AG08396 (cell line): ENCODE results near the gene CCL15.
A peak's percentile ranks its signal among the peaks of the same experiment; 100 is the strongest.
"Not testable (repeated sequence)": the region's sequence is repeated elsewhere in the genome, so short reads cannot be mapped to it uniquely, and the experiment has no call there.

Experiments used
- DNase-seq: peaks from one replicate; pipeline ENCODE4 v3.0.0; 2012; ENCODE audit warnings: low spot score, mixed read lengths

CCL15 gene, protein sequence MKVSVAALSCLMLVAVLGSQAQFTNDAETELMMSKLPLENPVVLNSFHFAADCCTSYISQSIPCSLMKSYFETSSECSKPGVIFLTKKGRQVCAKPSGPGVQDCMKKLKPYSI

DNA sequence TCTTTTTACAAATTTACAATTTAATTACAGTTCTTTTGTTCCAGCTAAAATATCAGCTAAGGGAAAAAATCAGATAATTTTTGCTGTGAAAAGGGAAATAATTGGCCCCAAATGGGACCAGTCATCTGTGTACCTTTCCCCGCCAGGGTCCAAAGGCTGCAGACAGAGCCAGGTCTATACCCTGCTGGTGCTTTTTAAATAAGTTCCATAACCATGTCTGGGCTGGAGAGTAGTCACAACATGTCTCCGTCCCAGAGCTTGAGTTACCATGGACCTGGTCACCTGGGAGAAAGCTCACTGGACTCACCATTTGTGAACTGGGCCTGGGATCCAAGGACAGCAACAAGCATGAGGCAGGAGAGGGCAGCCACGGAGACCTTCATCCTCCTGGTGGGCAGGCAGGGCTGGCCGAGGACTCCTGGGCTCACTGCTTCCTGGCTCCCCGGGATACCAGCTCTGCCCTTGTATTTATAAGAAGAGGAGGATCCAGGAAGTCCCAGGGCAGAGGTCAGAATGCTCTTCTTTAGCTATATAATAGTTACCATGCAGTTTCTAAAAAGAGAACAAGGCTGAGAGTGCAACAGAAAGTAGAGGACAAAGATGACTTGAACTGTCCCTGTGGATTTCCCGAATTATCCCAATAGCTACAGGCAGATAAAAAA, at the start of gene CCL15:
TSS of gene CCL15 (minus strand) at position 444 of the 662 bp plus-strand sequence. CDS start at position 383, 61 bp downstream.
- DNase-seq, result no peak

DNA sequence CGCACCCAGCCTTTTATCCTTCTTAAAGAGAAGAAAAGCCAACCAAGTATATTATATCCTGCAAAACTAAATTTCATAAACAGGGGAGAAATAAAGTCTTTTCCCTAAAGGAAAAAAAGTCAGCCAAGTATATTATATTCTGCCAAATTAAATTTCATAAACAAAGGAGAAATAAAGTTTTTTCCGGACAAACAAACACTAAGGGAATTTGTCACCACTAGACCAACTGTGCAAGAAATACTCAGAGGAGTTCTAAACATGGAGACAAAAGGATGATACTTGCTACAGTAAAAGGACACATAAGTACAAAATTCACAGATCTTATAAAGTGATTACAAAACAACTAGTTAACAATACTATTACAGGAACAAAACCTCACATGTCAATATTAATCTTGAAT, 48.3 kb upstream of the CCL15 start:
- DNase-seq, result no peak

DNA sequence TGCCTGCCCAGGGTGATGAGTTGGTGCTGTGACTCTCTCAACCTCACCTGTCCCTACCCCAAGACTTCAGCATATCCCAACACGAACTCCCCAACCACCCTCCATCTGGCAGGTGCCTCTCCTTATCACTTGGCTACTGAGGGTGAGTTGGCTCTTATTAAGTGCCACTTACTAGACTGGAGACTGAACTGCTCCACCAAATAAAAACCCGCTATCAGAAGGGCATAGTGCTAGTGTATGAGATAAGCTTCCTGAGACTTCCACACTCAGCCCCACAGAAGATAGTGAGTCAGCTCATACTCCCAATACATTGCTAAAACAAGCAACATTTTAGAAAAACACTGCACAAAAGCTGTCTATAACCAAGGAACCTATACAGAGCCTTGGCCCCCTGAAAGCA, 46.7 kb upstream of the CCL15 start:
- DNase-seq, result no peak

DNA sequence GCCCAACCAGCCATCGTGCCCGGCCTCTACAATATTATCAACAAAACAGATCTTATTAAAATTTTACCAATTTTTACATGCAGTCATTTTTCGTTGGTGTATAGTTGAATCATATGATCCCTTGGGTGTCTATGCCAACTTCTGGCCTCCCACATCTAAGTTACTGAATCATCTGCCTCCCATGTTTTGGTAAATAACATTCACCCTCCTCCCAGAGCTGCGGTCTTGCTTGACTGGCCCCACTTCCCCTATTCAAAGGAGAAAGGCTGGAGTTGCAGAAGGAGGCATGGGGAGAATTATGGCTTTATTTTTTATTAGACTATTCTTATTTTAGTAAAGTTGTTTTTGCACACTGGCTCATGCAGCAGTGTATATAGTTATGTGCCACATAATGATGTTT, 34.9 kb upstream of the CCL15 start:
- no peak for DNase-seq

DNA sequence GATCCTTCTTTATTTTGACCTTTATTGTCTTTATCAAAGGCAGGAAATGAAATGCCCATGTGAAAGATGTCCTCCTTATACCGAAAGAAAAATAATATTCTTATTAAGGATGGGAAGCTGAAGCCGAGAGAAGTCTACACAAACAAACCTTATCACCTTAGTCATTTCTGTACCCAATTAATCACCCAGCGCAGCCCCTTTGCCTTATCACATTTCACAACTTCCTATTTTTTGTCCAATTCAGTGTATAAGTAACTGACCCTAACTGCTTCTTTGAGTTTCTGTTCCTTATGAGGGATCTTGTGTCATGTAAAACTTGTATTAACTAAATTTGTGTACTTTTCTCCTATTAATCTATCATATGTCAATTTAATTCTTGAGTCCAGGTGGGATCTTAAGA, 32.8 kb upstream of the CCL15 start:
- DNase-seq, result no peak

DNA sequence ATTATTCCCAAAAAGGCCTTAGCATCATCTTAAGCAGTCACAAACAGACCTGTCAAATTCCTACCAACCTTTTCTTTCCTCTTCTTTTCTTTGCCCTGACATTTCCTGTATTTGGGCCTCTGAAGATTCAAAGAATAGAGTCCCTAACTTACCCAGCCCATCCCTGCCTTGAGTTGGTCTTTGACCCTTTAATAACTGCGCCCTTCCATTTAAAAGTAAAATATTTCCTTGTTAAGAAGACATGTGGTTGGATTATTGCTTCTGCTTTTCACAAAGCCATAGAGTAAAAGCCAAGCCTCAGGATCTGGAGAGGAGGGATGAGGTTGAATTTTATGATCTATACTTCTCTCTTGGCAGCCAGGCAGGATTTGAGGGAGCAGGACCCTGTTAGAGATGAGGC, 29.6 kb upstream of the CCL15 start:
- DNase-seq, result no peak

DNA sequence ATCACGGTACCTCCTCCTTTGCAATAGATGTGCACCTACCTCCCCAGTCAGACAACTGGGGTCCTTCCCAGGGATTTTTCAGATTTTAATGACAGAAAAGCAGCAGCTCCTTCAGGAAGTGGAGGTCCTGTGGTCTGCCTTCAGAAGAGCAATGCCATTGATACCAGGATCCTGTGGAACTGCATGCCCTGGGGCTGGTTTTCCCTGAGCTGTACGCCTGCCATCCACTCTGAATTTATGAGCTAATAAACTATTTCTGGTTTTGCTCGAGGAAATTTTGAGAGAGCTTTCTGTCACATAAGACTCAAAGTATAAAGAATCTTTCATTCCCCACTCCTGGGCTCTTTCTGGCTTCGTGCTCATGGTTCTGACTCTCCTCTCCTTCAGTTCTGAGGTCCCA, 26.4 kb upstream of the CCL15 start:
- DNase-seq, result no peak

DNA sequence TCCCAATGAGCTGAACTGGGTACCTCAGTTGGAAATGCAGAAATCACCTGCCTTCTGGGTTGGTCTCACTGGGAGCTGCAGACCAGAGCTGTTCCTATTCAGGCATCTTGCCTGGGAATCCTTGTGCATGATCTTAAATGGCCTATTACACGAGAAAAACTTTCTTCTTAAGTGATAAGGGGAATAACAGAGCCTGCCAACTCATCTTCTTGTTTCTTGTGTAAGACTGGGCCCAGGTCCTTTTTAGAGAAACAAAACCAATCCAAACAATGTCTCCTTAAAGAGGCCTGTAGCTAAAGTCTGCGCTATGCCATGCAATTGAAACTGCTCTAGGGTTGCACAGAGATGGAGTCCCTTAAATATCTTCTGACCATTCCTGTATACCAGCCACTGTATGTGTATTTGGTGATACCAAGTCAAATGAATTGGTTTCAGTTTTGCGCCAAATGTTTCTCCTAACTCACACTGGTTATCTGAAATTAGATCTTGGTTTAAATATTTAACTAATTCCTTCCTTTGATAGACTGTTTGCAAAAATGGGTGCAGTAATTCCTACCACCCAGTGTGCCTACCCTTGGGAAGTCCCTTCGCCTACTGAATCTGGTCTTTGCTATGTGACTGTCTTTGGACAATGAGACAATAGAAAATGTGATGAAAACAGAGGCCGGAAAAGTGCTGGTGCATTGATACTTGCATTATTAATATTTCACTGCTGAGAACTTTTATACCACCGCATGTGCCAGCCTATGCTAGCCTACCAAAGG, 22.9 kb upstream of the CCL15 start:
- DNase-seq, result no peak

DNA sequence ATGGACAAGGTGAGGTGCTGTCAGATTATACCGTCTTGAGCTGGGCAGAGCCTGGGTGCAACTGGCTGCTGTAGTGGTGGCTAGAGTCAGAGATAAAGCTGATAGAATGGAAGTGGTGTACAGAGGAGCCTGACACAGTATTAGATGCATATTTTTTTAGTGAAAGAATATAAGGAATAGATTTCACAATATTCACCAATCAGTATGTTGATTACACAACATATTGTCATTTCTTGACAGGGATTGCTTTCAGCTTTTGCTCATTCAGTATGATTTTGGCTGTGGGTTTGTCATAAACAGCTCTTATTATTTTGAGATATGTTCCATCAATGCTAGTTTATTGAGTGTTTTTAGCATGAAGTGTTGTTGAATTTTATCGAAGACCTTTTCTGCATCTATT, 18.1 kb upstream of the CCL15 start:
- DNase-seq, result no peak

DNA sequence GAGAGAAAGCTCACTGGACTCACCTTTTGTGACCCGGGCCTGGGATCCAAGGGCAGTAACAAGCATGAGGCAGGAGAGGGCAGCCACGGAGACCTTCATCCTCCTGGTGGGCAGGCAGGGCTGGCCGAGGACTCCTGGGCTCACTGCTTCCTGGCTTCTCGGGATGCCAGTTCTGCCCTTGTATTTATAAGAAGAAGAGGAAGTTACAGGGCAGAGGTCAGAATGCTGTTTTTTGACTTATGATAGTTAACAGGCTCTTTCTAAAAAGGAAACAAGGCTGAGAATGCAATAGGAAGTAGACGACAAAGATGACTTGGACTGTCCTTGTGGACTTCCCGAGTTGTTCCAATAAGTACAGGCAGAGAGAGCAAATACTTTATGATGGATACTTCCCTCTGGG, 16.4 kb upstream of the CCL15 start, which contains the start of gene CCL23:
TSS of gene CCL23 (minus strand) at position 174 of the 400 bp plus-strand sequence. CDS start at position 99, 75 bp downstream.
- no peak for DNase-seq

DNA sequence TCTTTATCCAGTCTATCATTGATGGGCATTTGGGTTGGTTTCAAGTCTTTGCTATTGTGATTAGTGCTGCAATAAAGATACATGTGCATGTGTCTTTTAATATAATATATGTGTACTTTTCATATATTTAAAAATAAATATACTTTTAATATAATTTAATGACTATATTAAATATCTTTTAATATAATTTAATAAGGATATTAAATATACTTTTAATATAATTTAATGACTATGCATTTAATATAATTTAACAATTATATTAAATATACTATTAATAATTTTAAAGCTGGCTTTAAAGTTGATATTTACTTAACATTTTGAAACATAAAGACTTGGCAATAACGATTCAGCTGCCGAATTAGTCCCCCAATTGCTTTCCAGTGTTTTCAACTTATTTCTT, 15.2 kb upstream of the CCL15 start:
- DNase-seq, result no peak

DNA sequence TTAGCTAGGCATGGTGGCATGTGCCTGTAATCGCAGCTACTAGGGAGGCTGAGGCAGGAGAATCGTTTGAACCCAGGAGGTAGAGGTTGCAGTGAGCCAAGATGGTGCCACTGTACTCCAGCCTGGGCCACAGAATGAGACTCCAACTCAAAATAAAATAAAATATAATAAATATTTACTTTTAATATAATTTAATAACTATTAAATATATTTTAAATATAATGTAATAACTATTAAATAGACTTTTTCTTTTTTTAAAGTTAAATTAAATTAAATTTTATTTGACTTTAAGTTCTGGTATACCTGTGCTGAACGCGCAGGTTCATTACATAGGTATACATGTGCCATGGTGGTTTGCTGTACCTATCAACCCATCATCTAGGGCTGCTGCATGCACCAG, 14.5 kb upstream of the CCL15 start:
- DNase-seq, result not testable (repeated sequence)

DNA sequence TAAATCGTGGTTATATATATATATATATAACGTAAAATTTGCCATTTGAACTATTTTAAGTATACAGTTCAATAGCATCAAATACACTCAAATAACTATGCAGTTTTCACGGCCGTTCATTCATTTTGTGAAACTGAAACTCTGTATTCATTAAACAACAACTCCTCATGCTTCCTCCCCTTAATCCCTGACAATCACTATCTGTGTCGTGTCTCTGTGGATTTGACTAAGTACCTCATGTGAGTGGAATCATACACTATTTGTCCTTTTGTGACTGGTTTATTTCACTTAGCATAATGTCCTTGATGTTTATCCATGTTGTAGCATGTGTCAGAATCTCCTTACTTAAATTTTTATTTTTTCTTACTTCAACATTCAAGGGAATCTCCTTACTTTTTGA, 13.6 kb upstream of the CCL15 start:
- no peak for DNase-seq

DNA sequence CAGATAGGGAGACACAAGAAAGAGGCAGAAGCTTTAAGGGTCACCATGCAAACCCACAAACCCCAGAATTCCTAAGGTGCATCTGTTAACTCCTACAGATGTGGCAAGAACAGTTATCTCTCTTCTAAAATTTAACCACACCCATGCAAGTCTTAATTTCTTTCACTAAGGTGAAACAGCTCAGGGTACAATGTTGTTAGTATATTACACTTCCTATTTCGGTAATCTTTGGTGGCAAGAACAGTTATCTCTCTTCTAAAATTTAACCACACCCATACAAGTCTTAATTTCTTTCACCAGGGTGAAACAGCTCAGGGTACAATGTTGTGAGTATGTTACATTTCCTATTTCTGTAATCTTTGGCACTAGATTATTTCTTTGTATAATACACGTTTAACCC, 9.8 kb upstream of the CCL15 start:
- no peak for DNase-seq

DNA sequence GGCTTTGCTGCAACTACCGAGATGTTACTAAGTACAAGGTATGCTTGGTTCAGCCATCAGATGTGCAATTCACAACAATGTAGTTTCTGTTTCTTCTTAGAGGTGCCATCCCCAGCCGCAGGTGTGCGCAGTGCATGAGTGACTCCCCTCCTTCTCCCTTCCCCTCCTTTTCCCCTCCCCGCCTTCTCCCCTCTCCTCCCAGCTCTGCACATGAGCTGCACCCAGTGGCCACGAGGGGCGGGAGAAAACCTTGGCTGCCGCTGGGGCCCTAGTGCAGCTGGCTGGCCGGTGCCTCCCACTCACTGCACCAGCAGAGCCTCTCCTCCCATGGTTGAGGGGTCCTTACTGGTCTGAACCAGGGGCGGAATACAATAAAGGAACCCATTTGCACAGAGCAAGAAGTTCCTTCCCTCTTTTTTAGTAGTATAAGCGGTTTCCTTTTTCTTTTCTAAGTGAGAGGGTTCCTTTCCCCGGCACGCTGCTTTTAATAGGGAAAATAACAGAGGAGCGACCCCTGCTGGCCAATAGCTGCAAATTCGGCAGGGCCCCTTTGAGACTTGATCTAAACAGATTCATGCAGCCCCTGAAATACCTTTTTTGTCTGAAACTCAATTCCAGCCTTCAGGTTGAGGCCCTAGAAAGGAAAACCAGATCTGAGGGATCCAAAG, 7.8 kb upstream of the CCL15 start:
- DNase-seq, result peak; percentile 30

DNA sequence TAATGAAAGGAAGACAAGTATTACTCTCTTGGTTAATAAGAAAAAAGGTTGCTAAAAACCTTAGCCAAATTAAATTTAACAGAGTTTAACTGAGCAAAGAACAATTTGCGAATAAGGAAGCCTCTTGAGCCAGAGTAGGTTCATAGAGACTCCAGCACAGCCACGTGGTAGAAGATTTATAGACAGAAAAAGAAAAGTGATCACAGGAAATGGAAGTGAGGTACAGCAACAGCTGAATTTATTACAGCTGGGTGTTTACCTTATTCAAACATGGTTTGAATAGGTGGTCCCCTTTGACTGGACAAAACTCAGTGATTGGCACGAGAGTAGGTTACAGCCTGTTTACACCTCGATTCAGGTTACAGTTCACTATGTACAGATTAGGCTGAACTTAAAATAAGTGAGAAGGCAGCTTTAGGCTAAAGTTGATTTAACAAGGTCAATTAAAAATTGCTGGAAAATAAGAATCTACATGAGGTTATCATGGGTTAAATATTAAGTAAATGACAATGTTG, 3.3 kb upstream of the CCL15 start:
- no peak for DNase-seq

DNA sequence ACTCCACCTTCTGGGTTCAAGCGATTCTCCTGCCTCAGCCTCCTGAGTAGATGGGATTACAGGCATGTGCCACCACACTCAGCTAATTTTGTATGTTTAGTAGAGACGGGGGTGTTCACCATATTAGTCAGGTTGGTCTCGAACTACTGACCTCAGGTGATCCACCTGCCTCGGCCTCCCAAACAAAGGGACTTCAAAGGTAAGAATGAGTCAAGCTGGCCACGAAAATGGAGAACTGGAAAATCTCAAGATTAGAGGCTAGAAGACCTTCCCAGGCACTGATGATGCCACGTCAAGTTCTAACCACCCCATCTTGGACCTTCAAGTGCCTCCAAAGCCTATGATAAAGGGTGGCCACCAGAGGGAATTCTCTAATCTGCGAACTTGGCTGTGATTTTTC, 1.3 kb upstream of the CCL15 start:
- no peak for DNase-seq

DNA sequence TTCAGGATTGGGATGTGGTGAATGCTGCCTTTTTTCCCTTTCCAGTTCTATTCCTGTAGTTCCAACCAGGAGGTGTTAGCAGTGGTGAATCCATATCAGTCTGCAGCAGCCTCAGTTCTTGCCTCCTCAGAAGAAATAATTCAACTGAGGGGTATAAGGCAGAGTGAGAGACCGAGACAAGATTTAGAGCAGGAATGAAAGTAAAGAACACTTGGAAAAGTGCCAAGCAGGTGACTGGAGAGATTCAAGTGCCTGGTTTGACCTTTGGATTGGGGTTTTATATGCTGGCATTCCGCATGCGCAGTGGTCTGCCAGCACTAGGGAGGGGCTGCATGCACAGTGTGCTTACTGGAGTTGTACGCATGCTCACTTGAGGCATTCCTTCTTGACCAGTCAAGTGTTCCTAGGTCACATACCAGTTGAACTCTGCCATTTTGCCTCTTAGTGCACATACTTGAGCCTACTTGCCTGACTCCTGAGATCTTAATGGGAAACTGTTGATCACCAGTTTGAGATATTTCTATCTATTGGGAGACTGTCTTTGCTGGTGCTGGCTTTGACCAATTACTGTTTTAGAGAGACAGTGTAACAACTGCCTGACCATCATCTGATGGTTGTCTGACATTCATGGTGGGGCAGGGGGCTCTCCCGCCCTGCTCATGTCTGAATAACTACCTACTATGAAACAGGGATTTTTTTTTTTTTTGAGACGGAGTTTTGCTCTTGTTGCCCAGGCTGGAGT, 680 bp upstream of the CCL15 start:
- DNase-seq, result no peak

DNA sequence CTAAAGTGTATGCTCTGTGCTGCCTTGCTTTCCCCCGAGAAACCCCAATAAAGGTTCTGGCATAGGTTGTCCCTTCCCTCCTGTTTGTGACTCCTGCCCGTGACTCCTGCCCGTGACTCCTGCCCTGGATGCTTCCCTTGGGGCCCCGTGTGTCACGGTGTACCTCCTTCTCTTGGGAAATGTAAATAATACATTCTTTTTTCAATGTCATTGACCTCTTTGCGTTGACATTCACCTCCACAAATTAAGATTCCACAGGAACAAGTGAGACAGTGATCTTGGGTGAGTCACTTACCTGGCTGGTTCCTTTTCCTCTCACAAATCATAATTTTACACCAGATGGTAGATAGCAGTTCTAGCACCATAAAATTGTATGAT, 632 bp downstream of the CCL15 start:
- DNase-seq, result no peak

DNA sequence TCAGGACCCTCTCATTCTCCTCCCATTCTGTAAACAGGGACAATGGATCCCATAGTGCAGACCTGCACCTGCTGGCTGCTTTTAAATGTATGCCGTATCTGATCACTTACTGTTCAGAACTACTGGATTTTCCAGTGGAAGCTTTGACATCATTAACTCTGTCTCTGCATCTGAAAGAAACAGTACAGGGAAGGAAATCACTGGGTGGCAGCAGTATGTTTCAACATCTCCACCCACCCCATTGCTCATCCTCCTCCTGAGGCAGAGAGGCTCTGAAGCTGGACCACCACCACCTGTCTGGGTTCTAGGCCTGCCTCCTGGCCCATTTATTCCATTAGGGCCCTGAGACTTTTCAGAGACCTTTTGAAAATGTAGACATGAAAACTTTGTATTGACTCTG, 2.6 kb downstream of the CCL15 start:
- no peak for DNase-seq

DNA sequence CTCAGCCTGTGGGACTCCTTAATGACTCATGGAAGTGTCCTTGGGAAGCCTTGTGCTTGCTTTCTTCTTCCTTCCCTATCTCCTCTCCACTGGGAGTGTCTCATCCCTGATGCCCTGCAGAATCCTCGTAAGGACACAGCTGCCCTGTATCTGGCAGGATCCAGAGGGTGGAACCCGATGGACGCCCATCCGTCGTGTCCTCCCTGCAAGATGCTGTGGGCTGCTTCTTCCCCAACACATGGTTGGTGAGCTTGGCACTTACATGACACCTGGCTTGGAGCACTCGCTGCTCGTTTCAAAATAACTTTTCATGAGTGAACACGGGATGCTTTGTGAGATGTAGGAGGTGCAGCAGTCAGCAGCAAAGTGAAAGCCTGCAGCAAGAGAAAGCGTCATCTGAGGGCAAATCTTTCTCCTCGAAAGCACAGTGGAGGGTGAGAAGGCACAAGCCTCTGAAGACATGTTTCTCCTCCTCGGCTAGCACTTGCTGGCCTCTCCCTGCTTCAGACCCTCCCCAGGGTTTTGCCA, 3.3 kb downstream of the CCL15 start:
- no peak for DNase-seq

DNA sequence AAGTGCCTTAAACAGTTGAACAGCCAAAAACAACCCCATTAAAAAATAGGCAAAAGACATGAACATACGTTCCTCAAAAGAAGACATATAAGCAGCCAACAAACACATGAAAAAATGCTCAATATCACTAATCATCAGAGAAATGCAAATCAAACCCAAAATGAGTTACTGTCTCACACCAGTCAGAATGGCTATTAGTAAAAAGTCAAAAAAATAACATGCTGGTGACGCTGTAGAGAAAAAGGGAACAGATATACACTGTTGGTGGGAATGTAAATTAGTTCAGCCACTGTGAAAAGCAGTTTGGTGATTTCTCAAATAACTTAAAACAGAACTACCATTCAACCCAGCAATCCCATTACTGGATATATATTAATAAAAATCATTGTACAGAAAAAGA, 6.0 kb downstream of the CCL15 start:
- DNase-seq, result not testable (repeated sequence)
